ENCODE data around the gene MEGF11. TPM values are rescaled to one million over a fixed set of nuclear protein-coding genes. Genes with fewer than 3 reads are reported as not detected.
"Not testable (repeated sequence)": the region's sequence is repeated elsewhere in the genome, so short reads cannot be mapped to it uniquely, and the experiment has no call there.

The MEGF11 gene
- total RNA-seq, 1 experiment from 2014 or later: not detected

- ChIA-PET CTCF (interaction anchor here (0.6 to 1.4 kb wide), 4 partner anchors 13 to 258 kb away, joined by 3 to 10 read pairs (median 8); partner anchors contain the start of gene INTS14), POLR2A (ENCODE audit: unreplicated experiment) (no interaction called here)
- Histone ChIP-seq H3K9me2 (replicated peaks; ENCODE audit: low read length) (no peaks in the 10 kb centered on the region), H3K36me3 (ENCODE audit: low read depth, low read length) (no peaks in the 10 kb centered on the region), H3K9me3 (ENCODE audit: low read length) (no peaks in the 10 kb centered on the region), H2AFZ (ENCODE audit: low read length) (peak within 1 kb of the TSS; percentile 88), H3K79me2 (ENCODE audit: low read length) (peaks cover 50% of the 10 kb centered on the region), H3K27ac (ENCODE audit: low read length) (peak within 1 kb of the TSS; percentile 60), H3F3A (ENCODE audit: low read length, unreplicated experiment) (no peaks in the 10 kb centered on the region), H3K4me2 (ENCODE audit: low read length) (peak within 1 kb of the TSS; percentile 88), H4K20me1 (ENCODE audit: low read length) (no peaks in the 10 kb centered on the region; the same call in 1 of the 2 replicates), H3K27me3 (ENCODE audit: low read length) (no peaks in the 10 kb centered on the region), H3K4me3 (ENCODE audit: low read length) (peak within 1 kb of the TSS; percentile 89), H3K9ac (ENCODE audit: low read length) (peak within 1 kb of the TSS; percentile 91), H3K4me1 (ENCODE audit: insufficient read depth, low read length) (peaks cover 16% of the 10 kb centered on the region)
- BruUV-seq (replicated peaks): no TSS peak
- TF ChIP-seq CTCF (conservative IDR thresholded peaks at IDR 0.05; ENCODE audit: low read depth, low read length) (no peak; the same call in 1 of the 2 replicates), EZH2 (IDR thresholded peaks at IDR 0.05; ENCODE audit: low read length, unreplicated experiment) (no peak), EZH2phosphoT487 (IDR thresholded peaks at IDR 0.05; ENCODE audit: borderline replicate concordance, low read length) (no peak)
- DNase-seq (peak; percentile 90), ATAC-seq (peak; percentile 90)
- intact Hi-C loops (cut with micrococcal nuclease): loop anchor here (1.0 kb wide), 1 partner anchor 37 kb away; no protein-coding TSS in a partner anchor
These were observed 384.2 kb downstream of the MEGF11 start, which contains the start of gene RAB11A for GRCh38 chr15:65869126-65869953. TSS of gene RAB11A (plus strand) at chr15:65869491. CDS start at chr15:65869586, 95 bp downstream.

DNA sequence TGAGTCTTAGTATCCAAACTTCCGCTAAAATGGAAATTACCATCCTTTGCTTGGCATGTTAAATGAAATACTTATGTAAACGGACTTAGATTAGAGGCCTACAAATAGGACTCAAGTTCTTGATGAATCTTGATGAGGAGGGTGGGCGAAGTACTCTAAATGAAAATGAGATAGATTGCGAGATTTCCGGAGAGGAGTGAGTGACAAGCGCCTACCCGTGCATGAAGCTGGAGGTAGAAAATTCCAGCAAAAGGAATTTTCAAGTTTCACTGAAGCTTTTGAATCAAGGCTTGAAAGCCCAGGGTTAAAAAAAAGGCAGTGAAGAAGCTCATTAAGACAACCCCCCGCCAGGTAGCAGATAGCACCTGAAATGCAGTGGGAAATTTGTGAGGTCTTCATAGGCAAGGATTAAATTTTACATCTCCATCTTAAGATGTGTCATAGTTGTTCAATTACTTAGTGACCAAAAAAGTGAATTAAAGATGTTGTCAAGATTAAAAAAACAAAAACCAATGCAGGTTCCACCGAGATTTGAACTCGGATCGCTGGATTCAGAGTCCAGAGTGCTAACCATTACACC, 384.9 kb downstream of the MEGF11 start:
- TSS peak; percentile 47 for BruUV-seq (replicated peaks)
- ChIA-PET CTCF (interaction anchor here (0.6 to 1.4 kb wide), 4 partner anchors 12 to 258 kb away, joined by 3 to 10 read pairs (median 8); partner anchors contain the start of gene INTS14), POLR2A (ENCODE audit: unreplicated experiment) (no interaction called here)
- TF ChIP-seq EZH2phosphoT487 (IDR thresholded peaks at IDR 0.05; ENCODE audit: borderline replicate concordance, low read length) (no peak), EZH2 (IDR thresholded peaks at IDR 0.05; ENCODE audit: low read length, unreplicated experiment) (no peak), CTCF (conservative IDR thresholded peaks at IDR 0.05; ENCODE audit: low read depth, low read length) (no peak)
- H3K79me2 ChIP-seq (ENCODE audit: low read length): peaks cover 43% of the 10 kb centered on the region
- peak overlapping the region; percentile 88; the same call in 1 of the 2 replicates for H2AFZ ChIP-seq (ENCODE audit: low read length)
- intact Hi-C loops (cut with micrococcal nuclease): loop anchor here (1.0 kb wide), 1 partner anchor 36 kb away; no protein-coding TSS in a partner anchor
- peak overlapping the region; percentile 89 for H3K4me3 ChIP-seq (ENCODE audit: low read length)
- no peaks in the 10 kb centered on the region for H3K36me3 ChIP-seq (ENCODE audit: low read depth, low read length)
- peaks cover 16% of the 10 kb centered on the region for H3K4me1 ChIP-seq (ENCODE audit: insufficient read depth, low read length)
- no peaks in the 10 kb centered on the region for H3F3A ChIP-seq (ENCODE audit: low read length, unreplicated experiment)
- H3K9me2 ChIP-seq (replicated peaks; ENCODE audit: low read length): no peaks in the 10 kb centered on the region
- H3K9me3 ChIP-seq (ENCODE audit: low read length): no peaks in the 10 kb centered on the region
- no peaks in the 10 kb centered on the region for H3K27me3 ChIP-seq (ENCODE audit: low read length)
- H4K20me1 ChIP-seq (ENCODE audit: low read length): no peaks in the 10 kb centered on the region; the same call in 1 of the 2 replicates
- no peak for DNase-seq
- H3K9ac ChIP-seq (ENCODE audit: low read length): peak overlapping the region; percentile 91
- peak overlapping the region; percentile 88; the same call in 1 of the 2 replicates for H3K4me2 ChIP-seq (ENCODE audit: low read length)
- ATAC-seq: no peak; the same call in 1 of the 2 replicates
- peak overlapping the region; percentile 60; the same call in 1 of the 2 replicates for H3K27ac ChIP-seq (ENCODE audit: low read length)

GRCh38 chr15:65867933-65868332, 385.6 kb downstream of the MEGF11 start:
- BruUV-seq (replicated peaks); CTCF ChIA-PET: not testable (repeated sequence)

More at GRCh38 chr15:65867933-65868332, 385.6 kb downstream of the MEGF11 start:
- H3K79me2 ChIP-seq (ENCODE audit: low read length): peaks cover 36% of the 10 kb centered on the region
- H3K27me3 ChIP-seq (ENCODE audit: low read length); H3K4me2 ChIP-seq (ENCODE audit: low read length); intact Hi-C loops (cut with micrococcal nuclease); H3K36me3 ChIP-seq (ENCODE audit: low read depth, low read length); H3K9ac ChIP-seq (ENCODE audit: low read length); ATAC-seq; POLR2A ChIA-PET (ENCODE audit: unreplicated experiment); H3K27ac ChIP-seq (ENCODE audit: low read length); H3K4me3 ChIP-seq (ENCODE audit: low read length); DNase-seq; H3F3A ChIP-seq (ENCODE audit: low read length, unreplicated experiment); H3K9me3 ChIP-seq (ENCODE audit: low read length); H3K9me2 ChIP-seq (replicated peaks; ENCODE audit: low read length); H2AFZ ChIP-seq (ENCODE audit: low read length); H4K20me1 ChIP-seq (ENCODE audit: low read length): not testable (repeated sequence)
- peaks cover 16% of the 10 kb centered on the region for H3K4me1 ChIP-seq (ENCODE audit: insufficient read depth, low read length)
